ENCODE data around the gene C2CD3. TPM values are rescaled to one million over a fixed set of nuclear protein-coding genes. Genes with fewer than 3 reads are reported as not detected.
"Not testable (repeated sequence)": the region's sequence is repeated elsewhere in the genome, so short reads cannot be mapped to it uniquely, and the experiment has no call there.

C2CD3 gene
- total RNA-seq, 4 donors from 2014 or later = 16.8 to 50.3 (median 29.0) TPM

GRCh38 chr11:74132833-74133232 is 38.0 kb downstream of the C2CD3 start:
- no peak overlapping the region for H3K27ac ChIP-seq
- peaks cover 0 to 35% (median 0%) of the 10 kb centered on the region in 3 donors for H3K36me3 ChIP-seq
- no peaks in the 10 kb centered on the region for H3K9me3 ChIP-seq
- H3K4me1 ChIP-seq = no peaks in the 10 kb centered on the region
- no peak overlapping the region for H3K4me3 ChIP-seq
- H3K27me3 ChIP-seq = no peaks in the 10 kb centered on the region
- DNase-seq = no peak
- TF ChIP-seq POLR2A (IDR thresholded peaks at IDR 0.05) (no peak), CTCF (IDR thresholded peaks at IDR 0.05) (no peak)

GRCh38 chr11:74129121-74129520 is 41.7 kb downstream of the C2CD3 start:
- not testable (repeated sequence) for H3K4me1 ChIP-seq, H3K9me3 ChIP-seq, H3K27ac ChIP-seq, H3K27me3 ChIP-seq, DNase-seq, H3K4me3 ChIP-seq
- peaks cover 0 to 20% (median 0%) of the 10 kb centered on the region in 3 donors for H3K36me3 ChIP-seq

GRCh38 chr11:74123008-74123448 is 47.8 kb downstream of the C2CD3 start:
- Histone ChIP-seq H3K9me3 (no peaks in the 10 kb centered on the region), H3K4me3 (no peak overlapping the region), H3K4me1 (no peaks in the 10 kb centered on the region), H3K36me3 (peaks cover 0 to 12% (median 0%) of the 10 kb centered on the region in 3 donors), H3K27me3 (no peaks in the 10 kb centered on the region), H3K27ac (no peak overlapping the region)
- DNase-seq = no peak
- no peak for TF ChIP-seq CTCF (IDR thresholded peaks at IDR 0.05)
- TF ChIP-seq POLR2A (IDR thresholded peaks at IDR 0.05) = no peak

GRCh38 chr11:74121804-74122203 is 49.0 kb downstream of the C2CD3 start:
- no peaks in the 10 kb centered on the region for H3K4me1 ChIP-seq

GRCh38 chr11:74120260-74121035 is 50.4 kb downstream of the C2CD3 start:
- H3K27ac ChIP-seq, DNase-seq, H3K4me3 ChIP-seq, H3K27me3 ChIP-seq, H3K9me3 ChIP-seq, H3K4me1 ChIP-seq: not testable (repeated sequence)
- H3K36me3 ChIP-seq = peaks cover 0 to 26% (median 0%) of the 10 kb centered on the region in 3 donors

More at GRCh38 chr11:74121804-74122203, 49.0 kb downstream of the C2CD3 start:
- Histone ChIP-seq H3K4me3 (no peak overlapping the region), H3K9me3 (no peaks in the 10 kb centered on the region), H3K27ac (no peak overlapping the region), H3K36me3 (peaks cover 0 to 20% (median 0%) of the 10 kb centered on the region in 3 donors), H3K27me3 (no peaks in the 10 kb centered on the region)
- no peak for DNase-seq
- TF ChIP-seq POLR2A (IDR thresholded peaks at IDR 0.05) = no peak
- TF ChIP-seq CTCF (IDR thresholded peaks at IDR 0.05) = no peak

GRCh38 chr11:74116719-74117118 is 54.1 kb downstream of the C2CD3 start:
- TF ChIP-seq POLR2A (IDR thresholded peaks at IDR 0.05) (no peak), CTCF (IDR thresholded peaks at IDR 0.05) (no peak)
- Histone ChIP-seq H3K27me3 (no peaks in the 10 kb centered on the region), H3K4me1 (no peaks in the 10 kb centered on the region), H3K4me3 (no peak overlapping the region), H3K9me3 (no peaks in the 10 kb centered on the region), H3K36me3 (peaks cover 0 to 55% (median 0%) of the 10 kb centered on the region in 3 donors), H3K27ac (no peak overlapping the region)
- no peak for DNase-seq
